Pancreas (tissue), 10 donors: ENCODE measurements around the gene CAPN13. TPM values are rescaled to one million over a fixed set of nuclear protein-coding genes. Genes with fewer than 3 reads are reported as not detected.

Experiments
- ATAC-seq, 4 donors: fragments of 200-7000 bp; cut with Tn5 transposase; one replicate each; pipeline versions ENCODE4 v1.8.0 to v1.9.1; 2020; ENCODE audit warnings: mild to moderate bottlenecking in 4 of 4, moderate library complexity in 4 of 4
- DNase-seq, 6 donors: peaks; one replicate each; pipeline ENCODE4 v3.0.0-alpha.2; 2020
- FAIRE-seq: peaks from 2 replicates; lab custom pipeline; 2012; peaks lifted over from hg19 to GRCh38; lab: Jason Lieb, UNC
- H3K27ac ChIP-seq, 4 donors: fragments of 200-600 bp; sonication (generic); 1 replicate in 3 of 4; 2 replicates in 1 of 4; pipeline versions ENCODE4 v1.5.0 to v1.8.0; 2020
- H3K27me3 ChIP-seq, 4 donors: fragments of 200-600 bp; one replicate each; pipeline ENCODE4 v1.8.0; 2021
- H3K36me3 ChIP-seq, 3 donors: fragments of 200-600 bp; sonication (generic) in 1 of 3; one replicate each; pipeline versions ENCODE4 v1.5.0 to v1.8.0; 2020 to 2021
- H3K4me1 ChIP-seq, 3 donors: fragments of 200-600 bp; one replicate each; pipeline ENCODE4 v1.8.0; 2021
- H3K4me3 ChIP-seq, 4 donors: fragments of 200-600 bp; sonication (generic) in 2 of 4; one replicate each; pipeline versions ENCODE4 v1.5.0 to v1.8.0; 2020 to 2021
- H3K9me3 ChIP-seq, 4 donors: fragments of 200-600 bp; one replicate each; pipeline ENCODE4 v1.8.0; 2021
- WGBS, 2 donors: extraction: QIAGEN DNeasy Blood & Tissue Kit; methylation state at CpG; one replicate each; pipeline ENCODE4 v1.1.7; 2013; 5-methylcytosine and 5-hydroxymethylcytosine counted together
- intact Hi-C, 3 donors: fragments of 100-400 bp; cut with DNase I; formaldehyde crosslinking; loops; one replicate each; pipeline versions ENCODE4 v1.11.1 to v1.14.2; 2022
- polyA plus RNA-seq, 2 donors: library from polyadenylated mRNA; stranded (reverse); fragments of 200-250 nt; gene quantifications; one replicate each; pipeline ENCODE4 v1.2.3, GENCODE V29; 2013
- total RNA-seq, 6 donors: library from RNA; stranded (reverse); fragmentation: NEBNext Ultra II Directional in 4 of 6; extraction: Animal tissue kit (Norgen Biotek cat#: 25700) in 4 of 6; gene quantifications; one replicate each; pipeline versions ENCODE4 v1.2.1 to v1.2.4, GENCODE V29; 2021 to 2023
- TF ChIP-seq, protein P1 (sequence below), 4 donors: fragments of 200-600 bp; sonication (generic) in 3 of 4; IDR thresholded peaks; one replicate each; pipeline versions ENCODE4 v1.5.0 to v1.8.0; 2021; ENCODE audit warnings: antibody characterized with exemption in 4 of 4
- donor health status: healthy with polysubstance abuse.
- donor health status: DM: no; HTN: no; CAD: no; lungs with moderate emphysema.
- donor health status: DM: no; HTN: no; CAD: no.
- donor health status: control.
- donor health status: control.
- donor health status: Bipolar disorder and iron deficiency.
- donor health status: DM: yes; HTN: yes; CAD: no.
- donor health status: DM: no; HTN: no; CAD: no.
- donor health status: DM: no; HTN: no; CAD: no.
- donor health status: DM: yes; HTN: yes; CAD: no.

The CAPN13 gene
- total and polyA plus RNA-seq, 8 donors: 2.7 to 18.3 (median 6.5) TPM

DNA sequence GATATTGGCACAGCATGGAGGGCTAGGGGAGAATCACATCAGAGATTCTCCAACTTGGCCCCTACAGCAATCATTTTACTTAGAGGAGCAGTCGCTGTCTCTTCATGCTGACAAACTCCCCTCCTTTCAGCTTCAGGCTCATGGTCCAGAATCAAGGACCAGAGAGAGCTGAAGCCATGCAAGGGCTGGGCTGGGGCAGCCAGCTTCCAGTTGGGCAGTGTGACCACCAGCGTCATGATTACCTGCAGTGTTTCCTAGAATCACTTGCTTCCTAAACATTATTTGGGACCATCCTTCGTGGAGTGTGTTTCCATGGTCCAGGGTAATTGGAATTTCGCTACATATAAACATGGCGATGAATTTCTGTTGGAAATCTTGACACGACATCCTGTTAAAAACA lies 54.4 kb downstream of the CAPN13 start:
- DNase-seq (no peak), FAIRE-seq (no peak), ATAC-seq (no peak)
- no peaks in the 10 kb centered on the region for H3K27me3 ChIP-seq
- intact Hi-C loops: no loop called here
- H3K4me1 ChIP-seq: no peaks in the 10 kb centered on the region
- TF ChIP-seq, protein P1, sequence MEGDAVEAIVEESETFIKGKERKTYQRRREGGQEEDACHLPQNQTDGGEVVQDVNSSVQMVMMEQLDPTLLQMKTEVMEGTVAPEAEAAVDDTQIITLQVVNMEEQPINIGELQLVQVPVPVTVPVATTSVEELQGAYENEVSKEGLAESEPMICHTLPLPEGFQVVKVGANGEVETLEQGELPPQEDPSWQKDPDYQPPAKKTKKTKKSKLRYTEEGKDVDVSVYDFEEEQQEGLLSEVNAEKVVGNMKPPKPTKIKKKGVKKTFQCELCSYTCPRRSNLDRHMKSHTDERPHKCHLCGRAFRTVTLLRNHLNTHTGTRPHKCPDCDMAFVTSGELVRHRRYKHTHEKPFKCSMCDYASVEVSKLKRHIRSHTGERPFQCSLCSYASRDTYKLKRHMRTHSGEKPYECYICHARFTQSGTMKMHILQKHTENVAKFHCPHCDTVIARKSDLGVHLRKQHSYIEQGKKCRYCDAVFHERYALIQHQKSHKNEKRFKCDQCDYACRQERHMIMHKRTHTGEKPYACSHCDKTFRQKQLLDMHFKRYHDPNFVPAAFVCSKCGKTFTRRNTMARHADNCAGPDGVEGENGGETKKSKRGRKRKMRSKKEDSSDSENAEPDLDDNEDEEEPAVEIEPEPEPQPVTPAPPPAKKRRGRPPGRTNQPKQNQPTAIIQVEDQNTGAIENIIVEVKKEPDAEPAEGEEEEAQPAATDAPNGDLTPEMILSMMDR (IDR thresholded peaks at IDR 0.05): no peak
- no peaks in the 10 kb centered on the region for H3K36me3 ChIP-seq
- H3K4me3 ChIP-seq: no peak overlapping the region
- no peaks in the 10 kb centered on the region for H3K9me3 ChIP-seq
- no peak overlapping the region for H3K27ac ChIP-seq
- WGBS, 2 donors: 75 to 93% methylated on average over 6 of the region's 6 CpGs

DNA sequence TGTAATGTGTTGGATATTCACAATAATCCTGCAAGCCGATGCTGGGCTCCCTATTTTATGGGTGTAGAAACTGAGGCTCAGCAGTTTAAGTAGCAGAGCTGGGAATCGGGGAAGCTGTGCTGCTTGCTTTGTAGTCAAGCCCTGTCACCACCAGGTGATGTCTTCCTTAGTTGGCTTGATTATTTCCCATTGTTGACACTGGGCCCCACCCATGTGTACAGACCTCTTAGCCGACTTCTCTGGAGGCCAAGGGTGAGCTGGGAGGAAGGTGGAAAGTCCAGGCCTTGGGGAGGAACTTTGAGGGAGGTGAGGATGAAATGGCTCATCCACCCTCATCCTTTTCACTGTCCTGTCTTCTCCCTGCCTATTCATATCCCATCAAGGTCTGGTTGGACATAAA lies 60.0 kb downstream of the CAPN13 start:
- peak in 1 of 4 donors; percentile 36 for ATAC-seq
- WGBS, 2 donors: 64 to 66% methylated on average over 3 of the region's 3 CpGs
- H3K27me3 ChIP-seq: no peaks in the 10 kb centered on the region
- intact Hi-C loops: no loop called here
- no peak for FAIRE-seq
- H3K4me3 ChIP-seq: no peak overlapping the region
- TF ChIP-seq, protein P1 (IDR thresholded peaks at IDR 0.05): no peak
- H3K36me3 ChIP-seq: no peaks in the 10 kb centered on the region
- no peak overlapping the region for H3K27ac ChIP-seq
- DNase-seq: no peak
- H3K9me3 ChIP-seq: no peaks in the 10 kb centered on the region
- no peaks in the 10 kb centered on the region for H3K4me1 ChIP-seq

DNA sequence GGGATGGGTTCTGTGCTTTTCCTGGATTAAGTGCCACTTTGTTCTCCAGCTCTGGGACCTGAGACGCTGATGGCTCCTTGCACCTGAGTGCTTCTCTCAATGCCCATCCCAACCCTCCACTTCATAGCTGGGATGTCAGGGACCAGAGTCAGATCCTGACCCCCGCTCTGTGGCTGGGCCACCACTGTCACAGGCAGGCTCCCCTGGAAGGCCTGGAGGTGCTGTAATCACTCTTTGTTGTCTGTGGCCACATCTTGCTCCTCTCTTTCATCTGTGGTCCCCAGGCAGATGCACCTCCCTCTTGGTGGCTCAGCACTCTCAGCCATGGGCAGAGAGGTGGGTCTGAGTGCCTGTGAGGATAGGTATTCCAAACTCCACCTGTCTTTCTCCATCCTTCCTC lies 62.4 kb downstream of the CAPN13 start:
- no peak for FAIRE-seq

DNA sequence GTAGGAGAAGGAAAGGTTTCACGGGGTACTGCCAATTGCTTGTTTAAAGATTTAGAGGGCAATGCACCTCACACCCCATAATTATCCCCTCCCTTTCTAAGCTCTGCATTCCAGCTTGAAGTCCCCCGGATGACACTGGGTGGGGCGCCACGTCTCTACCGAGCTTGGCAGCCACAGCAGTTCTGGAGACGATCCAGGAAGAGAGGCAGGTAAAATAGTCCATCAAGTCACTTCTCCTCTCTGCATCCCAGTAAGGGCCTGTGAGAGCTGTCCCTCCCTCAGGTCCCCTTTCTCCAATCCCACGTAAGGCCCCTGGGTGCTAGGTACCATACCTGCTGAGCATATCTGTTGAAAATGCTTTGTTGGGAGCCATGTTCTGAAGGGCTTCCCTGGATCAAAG lies 65.7 kb downstream of the CAPN13 start:
- Histone ChIP-seq H3K9me3 (no peaks in the 10 kb centered on the region), H3K27ac (no peak overlapping the region), H3K4me1 (no peaks in the 10 kb centered on the region), H3K4me3 (no peak overlapping the region), H3K27me3 (no peaks in the 10 kb centered on the region), H3K36me3 (no peaks in the 10 kb centered on the region)
- peak in 1 of 6 donors; percentile 17 for DNase-seq
- WGBS, 2 donors: 86 to 89% methylated on average over 7 of the region's 7 CpGs
- FAIRE-seq: no peak
- intact Hi-C loops: no loop called here
- TF ChIP-seq, protein P1 (IDR thresholded peaks at IDR 0.05): no peak
- ATAC-seq: no peak

More for the DNA sequence above, 62.4 kb downstream of the CAPN13 start:
- TF ChIP-seq, protein P1 (IDR thresholded peaks at IDR 0.05): no peak
- Histone ChIP-seq H3K27me3 (no peaks in the 10 kb centered on the region), H3K9me3 (no peaks in the 10 kb centered on the region), H3K36me3 (no peaks in the 10 kb centered on the region), H3K4me3 (no peak overlapping the region), H3K4me1 (no peaks in the 10 kb centered on the region), H3K27ac (no peak overlapping the region)
- DNase-seq: peak in 1 of 6 donors; percentile 21
- ATAC-seq: no peak
- intact Hi-C loops: no loop called here
- WGBS, 2 donors: 87 to 97% methylated on average over 2 of the region's 2 CpGs

DNA sequence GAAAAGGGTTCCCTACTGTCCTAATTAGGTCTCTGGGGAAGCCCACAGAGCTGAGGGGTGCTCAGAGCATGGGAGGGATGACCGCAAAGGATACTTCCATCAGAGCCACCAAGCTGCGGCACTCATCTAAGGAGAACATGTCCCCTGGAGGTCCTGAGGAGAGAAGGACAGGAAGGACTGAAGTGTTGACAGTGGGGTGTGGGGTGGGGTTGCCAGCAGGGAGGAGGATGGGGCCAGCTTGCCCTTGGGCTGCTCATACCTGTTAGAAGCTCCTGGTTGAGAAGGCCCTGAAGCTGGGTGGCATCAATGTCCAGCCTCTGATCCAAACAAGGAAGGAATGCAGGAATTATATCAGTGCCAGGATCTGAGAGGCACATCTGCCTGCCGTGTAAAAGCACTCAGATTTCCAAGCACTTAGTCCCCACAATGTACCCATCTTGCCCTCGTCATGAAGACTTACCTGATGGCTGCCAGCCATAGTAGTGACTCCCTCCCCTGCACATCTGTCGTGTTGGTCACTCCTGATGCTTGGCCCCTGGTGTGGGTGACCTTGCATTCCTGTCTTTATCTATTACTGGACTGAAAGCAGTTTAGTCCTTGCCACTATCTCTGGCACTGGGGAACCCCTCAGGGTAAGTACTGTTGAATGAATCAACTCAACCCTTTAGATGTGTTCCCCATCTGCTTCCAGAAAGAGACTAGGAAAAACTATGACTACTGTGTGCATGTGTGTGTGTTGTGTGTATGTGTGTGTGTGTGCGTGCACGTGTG lies 68.9 kb downstream of the CAPN13 start:
- 66 to 72% methylated on average over 7 of the region's 7 CpGs for WGBS, 2 donors
- FAIRE-seq (no peak), ATAC-seq (no peak), DNase-seq (peak in 1 of 6 donors; percentile 20)
- no peaks in the 10 kb centered on the region for H3K9me3 ChIP-seq
- TF ChIP-seq, protein P1 (IDR thresholded peaks at IDR 0.05): no peak
- H3K27ac ChIP-seq: no peak overlapping the region
- intact Hi-C loops: no loop called here
- H3K36me3 ChIP-seq: no peaks in the 10 kb centered on the region
- no peak overlapping the region for H3K4me3 ChIP-seq
- H3K27me3 ChIP-seq: no peaks in the 10 kb centered on the region
- H3K4me1 ChIP-seq: no peaks in the 10 kb centered on the region
